Glomerular endothelial cell (primary cell): ENCODE data around the gene SLC4A4. TPM values are rescaled to one million over a fixed set of nuclear protein-coding genes. Genes with fewer than 3 reads are reported as not detected.

Experiments used
- DNase-seq: peaks from one replicate; pipeline ENCODE4 v3.0.0-alpha.2; 2011; ENCODE audit warnings: low read depth, low spot score; ENCODE audit errors: extremely low read depth
- total RNA-seq: library from RNA; depleted of rRNA; stranded (reverse); fragments of >200 nt; gene quantifications from 2 replicates; pipeline ENCODE4 v1.2.3, GENCODE V29; 2015

SLC4A4 gene
- total RNA-seq, 1 donor from 2014 or later = 0.76 TPM

DNA sequence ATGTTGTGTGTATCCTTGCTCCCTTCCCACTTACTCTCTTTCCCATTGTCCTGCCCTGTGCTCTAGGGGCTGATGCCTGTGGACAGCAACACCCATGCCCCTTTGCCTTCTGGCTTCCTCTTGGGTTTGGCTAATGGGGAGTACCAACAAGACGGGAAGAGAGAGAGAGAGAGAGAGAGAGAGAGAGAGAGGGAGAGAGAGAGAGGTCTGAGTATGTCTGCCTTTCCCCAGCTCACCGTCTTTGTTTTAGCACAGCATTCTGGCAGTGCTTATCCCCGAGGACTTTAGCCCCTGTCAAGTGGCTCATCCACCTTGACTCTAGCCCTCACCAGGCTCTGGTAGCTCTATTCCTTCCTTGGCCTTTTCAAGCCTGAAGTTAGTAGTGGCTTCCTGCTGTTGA, 128.0 kb downstream of the SLC4A4 start:
- no peak for DNase-seq

DNA sequence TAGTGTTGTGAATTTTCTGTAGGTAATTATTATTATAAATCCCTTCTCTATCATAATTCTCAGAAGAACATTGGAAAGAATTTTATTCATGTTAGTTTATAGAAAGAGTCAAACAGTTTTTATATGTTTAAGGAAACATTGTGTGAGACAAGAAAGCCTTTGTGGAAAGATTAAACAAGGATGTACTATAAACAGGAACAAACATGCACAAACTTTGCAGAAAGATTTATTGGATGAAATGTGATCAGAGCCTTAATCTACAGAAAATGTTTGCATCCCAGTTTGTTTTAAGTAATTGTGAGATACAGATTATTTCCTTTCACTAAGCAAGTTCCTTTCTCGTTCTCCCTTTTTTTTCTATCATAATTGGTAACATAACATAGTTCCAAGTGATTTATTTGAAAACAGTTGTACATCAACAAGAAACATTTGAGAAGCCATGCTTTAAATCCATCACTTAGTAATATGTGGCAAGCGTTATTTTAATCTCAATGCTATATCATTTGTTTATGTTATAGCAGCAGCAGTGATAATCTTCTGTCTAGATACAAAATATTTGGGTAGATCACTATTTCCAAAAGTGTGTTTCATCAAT, 129.4 kb downstream of the SLC4A4 start:
- DNase-seq = no peak

DNA sequence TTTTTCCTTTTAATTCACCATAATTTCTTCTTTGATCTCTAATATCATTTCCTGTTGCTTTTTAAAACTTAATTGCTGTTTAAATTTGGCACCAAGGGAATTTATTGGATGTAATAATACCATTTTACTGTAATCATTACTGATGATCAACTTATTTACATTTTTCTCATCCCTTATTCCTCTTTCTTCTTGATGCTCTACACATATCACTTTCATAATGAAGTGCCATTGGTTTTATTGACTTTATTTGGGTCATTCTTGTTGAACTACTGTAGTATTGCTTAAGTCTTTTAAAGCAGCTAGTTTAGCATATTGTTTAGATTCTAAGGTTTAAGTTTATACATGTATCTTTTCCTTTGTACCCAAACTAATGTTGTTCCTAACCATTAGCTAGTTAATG, 130.7 kb downstream of the SLC4A4 start:
- DNase-seq = no peak

DNA sequence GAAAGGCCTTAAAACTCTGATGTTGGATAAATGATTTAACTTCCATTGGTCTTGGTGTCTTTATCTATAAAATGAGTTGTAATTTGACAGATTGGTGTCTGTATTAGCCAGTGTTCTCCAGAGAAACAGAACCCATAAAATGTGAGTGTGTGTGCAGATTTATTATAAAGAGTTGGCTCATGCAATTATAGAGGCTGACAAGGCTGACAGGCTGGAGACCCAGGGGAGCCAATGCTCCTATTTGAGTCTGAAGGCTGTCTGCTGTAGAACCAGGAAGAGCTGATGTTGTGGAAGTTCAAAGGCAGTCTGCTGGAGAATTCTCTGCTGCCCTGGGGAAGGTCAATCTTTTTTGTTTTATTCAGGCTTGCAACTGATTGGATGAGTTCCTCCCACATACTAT, 131.7 kb downstream of the SLC4A4 start:
- no peak for DNase-seq

DNA sequence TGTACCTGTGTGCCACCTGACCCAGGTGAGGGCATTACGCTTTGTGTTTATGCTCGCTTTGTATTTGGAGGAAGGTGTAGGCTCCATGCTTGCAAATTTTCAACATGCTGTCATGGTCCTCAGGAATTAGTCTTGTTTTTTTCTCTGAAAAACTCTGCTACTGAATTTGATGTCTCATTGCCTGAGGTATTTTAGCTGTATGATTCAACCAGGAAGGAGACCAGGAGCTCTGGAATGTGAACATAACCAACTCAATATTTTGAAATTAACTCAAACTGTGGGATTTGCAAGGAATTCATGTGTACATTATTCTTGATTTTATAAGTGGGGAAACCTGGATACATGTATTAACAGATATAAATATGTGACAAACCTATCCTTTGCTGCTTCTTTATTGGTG, 134.1 kb downstream of the SLC4A4 start:
- DNase-seq = no peak

DNA sequence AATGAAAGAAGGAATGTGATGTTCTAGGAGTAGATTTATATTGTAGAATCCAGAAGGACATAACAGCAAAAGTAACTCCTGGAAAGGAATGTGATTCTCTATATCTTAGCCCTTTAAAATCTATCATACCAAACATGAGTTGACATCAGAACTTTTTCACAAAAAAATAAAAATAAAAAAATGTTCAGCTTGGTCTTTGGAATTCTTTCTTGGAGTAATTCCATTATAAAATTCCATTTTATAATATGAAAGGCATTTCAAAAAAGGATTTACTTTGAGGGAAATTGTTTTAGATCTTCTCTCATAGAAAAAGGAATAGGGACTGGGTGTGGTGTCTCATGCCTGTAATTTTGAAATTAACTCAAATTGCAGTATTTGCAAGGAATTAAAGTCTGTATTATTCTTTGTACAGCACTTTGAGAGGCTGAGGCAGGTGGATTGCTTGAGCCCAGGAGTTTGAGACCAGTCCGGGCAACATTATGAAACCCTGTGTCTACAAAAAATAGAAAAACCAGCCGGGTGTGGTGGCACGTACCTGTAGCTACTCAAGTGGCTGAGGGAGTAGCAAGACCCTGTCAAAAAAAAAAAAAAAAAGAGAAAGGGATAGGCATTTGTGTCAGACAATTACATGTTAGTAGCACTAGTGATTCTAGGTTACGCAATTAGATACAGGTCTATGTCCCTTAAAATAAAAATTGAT, 134.9 kb downstream of the SLC4A4 start:
- no peak for DNase-seq

DNA sequence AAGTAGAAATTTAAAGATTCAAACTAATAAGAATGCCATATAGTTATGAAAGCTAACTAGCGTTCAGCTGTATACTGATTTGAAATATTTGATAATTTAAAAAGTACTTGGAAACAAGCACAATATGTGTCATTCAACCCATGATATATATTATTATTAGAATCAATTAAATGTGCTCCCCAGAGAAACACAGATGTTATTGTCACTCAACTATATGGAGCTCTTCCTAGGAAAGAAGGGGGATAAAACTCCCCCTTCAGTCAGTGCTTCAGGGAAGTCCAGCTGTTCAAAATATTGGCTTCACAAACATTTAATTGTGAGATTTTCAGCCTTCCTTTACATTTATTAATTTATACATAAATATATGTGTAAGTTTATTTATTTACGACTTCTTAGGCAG, 135.9 kb downstream of the SLC4A4 start:
- no peak for DNase-seq

DNA sequence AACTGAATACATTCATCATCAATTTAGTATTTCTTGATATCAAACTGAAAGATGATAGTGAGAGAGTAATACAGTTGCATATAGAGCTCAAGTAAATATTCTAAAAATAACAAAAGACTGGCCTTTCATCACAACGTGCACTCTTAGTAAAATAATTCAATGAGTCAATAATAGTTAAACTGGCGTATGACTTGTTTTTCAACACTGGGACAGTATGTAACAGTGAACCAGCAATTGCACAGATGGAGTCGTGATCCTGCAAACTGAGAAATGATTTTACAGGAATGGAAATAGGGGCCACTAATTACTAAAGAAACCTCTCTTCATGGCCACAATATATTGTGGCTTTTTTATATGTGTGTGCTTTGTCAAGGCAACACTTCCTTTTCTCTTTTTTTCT, 137.4 kb downstream of the SLC4A4 start:
- no peak for DNase-seq

DNA sequence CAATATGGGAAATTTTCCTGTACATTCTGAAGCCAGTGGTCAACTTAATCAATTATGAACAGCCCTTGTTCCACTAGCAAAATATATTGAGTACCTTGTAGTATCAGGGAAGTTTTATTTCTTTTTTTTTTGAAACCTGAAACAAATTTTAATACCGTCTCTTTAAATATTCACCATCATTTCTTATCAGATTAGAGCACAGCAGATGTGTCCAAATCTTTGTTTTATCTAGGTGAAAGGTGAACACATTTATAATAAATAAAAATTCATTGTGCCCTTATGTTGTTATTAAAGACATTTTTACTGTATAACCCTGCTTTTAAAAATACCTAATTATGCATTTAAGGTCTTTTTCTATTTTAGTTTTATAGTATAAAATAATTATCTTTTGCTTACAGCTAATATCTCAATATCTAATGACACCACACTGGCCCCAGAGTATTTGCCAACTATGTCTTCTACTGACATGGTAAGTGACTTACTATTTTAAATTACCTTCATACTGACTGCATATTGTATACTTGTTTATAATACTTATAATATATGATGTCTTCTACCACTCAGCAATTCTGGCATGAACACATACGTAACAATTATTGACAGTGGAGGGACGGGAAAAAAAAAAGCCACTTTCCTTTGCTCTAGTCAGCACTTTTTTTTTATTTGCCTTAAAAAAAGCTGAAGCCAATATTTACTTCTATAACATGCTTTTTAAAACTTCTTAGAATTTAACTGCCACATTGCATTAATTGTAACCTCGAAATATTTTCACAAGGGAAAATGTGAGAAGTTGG, 147.9 kb downstream of the SLC4A4 start:
- no peak for DNase-seq

DNA sequence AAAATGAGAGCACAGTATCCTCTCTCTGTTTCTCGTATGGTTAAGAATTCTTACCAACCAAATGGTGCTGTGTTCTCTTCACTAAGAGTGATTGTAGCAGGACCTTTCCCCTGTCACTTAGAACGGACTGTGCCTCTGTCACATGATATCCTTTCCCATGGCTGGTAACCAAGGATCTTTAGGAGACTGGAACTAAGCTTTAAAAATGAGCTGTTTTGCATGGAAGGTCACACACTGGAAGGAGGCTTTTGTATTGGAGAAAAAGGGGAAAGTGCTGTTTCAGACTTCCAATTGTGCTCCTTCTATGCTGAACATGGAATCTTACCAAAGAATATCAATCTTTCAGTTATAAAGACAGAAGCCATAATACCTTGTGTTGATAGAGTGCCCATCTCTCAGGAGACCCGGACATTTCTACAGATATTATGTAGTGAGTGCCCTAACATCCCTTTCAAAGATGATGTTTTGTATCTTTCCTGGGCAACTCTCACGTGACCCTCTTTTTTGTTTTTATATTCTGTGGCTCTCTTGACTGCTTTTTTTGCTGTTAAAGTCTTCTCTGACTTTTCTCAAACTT, 148.6 kb downstream of the SLC4A4 start:
- no peak for DNase-seq

DNA sequence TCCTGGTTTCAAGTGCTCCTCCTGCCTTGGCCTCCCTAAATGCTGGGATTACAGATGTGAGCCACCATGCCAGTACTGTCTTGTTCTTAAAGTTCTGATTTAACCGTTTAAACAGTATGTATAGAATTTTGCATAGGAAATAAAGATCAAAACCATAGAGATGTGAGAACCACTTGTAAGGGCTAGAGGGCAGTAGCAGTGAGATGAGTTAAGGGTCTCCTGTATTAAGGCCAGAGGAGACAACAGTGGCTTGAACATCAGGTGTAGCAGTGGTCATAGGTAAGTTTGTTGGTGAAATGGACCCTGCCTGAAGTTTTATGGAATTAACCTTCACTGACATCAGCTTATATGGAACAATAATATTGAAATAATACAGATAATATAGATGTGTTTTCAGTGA, 155.7 kb downstream of the SLC4A4 start:
- DNase-seq = no peak

DNA sequence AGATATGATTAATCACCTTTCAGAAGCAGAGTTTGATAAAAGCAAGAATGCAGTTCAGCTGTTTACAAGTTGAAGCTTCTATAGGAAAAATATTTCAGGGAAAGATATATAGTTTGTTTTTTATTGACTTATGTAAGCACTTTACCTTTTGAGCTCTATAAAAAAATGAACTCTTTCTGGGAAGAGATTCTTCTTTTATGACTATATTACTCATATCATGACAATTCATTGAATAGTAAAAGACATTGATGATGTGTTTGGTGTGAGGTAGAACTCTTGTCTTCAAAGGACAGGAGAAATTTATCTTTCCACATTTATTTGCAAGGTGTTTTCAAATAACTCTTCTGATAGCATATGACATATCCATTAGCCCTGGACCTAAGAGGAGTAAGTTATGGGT, 156.6 kb downstream of the SLC4A4 start:
- no peak for DNase-seq

DNA sequence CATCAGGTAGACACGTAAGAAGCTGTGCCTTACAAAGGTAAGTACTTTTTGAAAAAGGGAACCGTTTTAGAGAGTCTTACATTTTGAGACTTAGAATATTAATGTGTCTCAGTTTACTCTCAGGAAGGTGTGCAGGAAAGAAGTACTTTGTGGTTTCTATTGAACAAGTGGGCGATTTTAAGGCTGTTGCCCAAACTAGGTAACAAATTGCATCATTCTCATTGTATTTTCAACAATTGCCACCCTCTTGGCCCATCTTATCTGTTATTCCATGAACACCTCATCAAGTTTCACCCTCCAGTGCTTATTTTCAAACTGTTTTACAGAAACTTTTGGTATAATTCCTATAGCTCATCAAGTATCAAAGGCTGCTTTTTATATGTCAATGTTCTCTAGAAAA, 158.3 kb downstream of the SLC4A4 start:
- DNase-seq = no peak

DNA sequence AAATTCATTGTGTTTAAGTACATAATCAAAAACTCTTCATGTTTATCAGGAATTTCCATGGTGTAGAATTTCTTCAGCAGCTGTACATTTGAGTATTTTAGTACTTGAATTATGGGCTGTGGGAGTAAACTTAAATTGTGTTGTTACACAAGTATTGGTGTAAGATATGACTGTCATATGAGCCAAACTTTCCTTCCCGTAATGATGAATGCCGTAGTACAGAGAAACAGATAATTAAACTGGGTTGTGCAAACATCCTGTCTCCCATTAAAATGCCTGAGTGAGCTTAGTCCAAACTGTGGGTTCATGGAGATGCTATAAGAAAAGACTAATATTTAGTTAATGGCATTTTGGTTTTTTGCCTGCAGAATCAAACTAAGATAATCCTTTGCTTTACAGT, 159.2 kb downstream of the SLC4A4 start:
- no peak for DNase-seq

DNA sequence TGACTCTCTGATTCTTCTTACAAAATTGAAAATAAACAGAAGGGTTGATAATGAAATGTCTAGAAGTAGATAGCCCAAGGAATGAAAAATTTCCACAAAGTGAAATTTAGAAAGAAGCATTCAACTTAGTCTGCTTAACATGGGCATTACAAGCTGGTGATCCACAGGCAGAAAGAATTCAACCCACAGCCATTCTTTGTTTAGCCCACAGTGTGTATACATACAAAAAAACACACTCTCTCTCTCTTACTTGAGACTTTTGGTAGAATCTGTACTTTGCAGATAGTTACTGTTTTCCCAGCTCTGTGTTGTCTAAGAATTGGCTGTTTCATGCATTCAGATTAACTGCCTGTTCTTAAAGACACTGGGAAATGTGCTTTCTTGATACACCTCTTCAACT, 159.8 kb downstream of the SLC4A4 start:
- no peak for DNase-seq

DNA sequence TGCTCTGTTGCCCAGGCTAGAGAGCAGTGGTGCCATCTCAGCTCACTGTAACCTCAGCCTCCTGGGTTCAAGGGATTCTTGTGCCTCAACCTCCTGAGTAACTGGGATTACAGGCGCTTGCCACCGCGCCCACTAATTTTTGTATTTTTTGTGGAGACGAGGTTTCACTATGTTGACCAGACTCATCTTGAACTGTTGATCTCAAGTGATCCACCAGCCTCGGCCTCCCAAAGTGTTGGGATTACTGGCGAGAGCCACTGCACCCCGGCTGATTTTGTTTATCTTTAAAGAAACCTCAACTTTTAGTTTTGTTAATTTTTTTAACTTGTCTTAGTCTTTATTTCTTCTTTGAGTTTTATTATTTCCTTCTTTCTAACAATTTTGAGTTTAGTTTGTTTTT, 163.2 kb downstream of the SLC4A4 start:
- DNase-seq = no peak

DNA sequence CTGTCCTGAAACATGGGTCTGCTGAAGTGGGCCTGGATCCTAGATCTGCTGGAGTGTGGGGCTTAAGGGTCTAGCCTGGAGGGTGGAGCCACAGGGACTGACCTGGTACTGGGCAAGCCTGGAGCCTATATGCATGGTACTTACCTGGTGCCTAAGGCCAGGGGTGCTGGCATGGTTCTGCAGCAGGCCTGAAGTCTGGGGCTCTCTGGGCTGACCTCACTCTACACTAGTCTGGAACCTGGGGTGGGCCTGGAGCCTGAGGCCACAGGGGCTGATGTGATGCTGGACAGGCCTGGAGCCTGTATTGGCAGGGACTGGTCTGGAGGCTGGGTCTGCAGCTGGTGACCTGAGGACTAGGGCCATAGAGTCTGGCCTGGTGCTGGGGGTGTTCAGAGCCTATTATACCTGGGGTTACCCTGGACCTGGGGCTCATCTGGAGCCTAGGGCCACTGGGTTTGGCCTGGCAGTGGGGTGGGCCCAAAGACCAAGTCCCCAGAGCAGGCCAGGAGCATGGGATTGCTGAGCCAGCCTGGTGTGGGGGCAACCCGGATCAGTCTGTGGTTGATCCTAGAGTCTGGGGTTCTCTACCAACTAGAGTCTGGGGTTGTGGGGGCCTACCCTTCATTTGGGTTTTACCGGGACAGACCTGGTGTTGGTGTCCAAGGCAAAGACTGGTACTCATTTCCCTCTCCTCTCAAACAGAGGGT, 179.6 kb downstream of the SLC4A4 start:
- DNase-seq = no peak

DNA sequence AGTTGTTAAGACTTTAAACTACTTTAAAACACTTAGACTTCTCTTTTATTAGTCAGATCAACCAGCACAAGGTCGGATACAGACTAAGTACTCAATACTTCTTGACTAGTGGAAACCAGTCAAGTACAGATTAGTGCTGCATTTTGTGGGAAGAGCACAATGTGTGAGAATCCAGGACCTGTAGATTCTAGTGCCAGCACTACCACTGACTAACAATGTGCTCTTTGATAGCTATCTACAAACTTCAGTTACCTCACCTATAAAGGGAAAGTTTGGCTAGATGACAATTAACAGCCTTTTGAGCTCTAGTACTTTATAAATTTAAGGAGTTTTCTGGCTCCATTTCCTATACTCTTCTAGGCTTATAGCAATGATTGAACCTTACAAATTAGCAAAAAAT, 181.5 kb downstream of the SLC4A4 start:
- DNase-seq = no peak

DNA sequence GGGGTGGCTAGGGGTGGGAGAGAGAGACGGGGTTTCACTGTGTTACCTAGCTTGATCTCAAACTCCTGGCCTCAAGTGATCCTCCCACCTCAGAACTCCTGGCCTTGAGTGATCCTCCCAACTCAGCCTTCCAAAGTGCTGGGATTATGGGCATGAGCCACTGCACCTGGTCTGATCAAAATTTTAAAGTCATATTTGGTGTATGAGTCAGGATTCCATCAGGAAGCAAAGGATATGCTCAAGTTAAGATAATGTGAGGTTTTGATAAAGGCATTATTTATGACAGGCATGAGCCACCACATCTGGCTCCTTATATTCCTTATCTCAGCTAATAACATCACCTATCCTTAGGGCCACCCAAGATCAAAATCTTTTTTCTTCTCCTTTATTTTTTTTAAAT, 182.0 kb downstream of the SLC4A4 start:
- no peak for DNase-seq

DNA sequence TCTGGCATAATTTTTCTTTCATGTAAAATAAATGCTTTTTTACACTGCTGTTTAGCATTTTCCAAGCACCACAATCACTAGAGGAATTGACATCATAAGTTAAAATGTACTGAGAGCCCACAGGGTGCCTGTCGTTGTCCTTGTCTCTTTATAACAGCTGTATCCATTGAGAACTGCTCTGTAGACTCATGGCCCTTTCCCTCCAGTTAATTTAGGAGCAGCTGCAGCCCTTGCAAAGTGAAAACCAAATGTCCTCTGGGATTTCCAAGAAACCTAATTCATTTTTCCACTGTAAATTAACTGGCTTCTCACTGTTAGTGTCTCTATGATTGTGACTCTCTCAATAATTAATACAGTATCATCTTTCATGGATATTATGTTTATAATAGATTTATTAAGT, 185.9 kb downstream of the SLC4A4 start:
- DNase-seq = no peak
